HG02642 (cell line): ENCODE data around the gene SH3TC2.

Source experiments
- ATAC-seq: cut with Tn5 transposase; IDR thresholded peaks from one replicate; pipeline ENCODE4 v1.9.1; 2021; ENCODE audit warnings: mild to moderate bottlenecking; ENCODE audit not compliant: unreplicated experiment, poor library complexity

SH3TC2 gene

DNA sequence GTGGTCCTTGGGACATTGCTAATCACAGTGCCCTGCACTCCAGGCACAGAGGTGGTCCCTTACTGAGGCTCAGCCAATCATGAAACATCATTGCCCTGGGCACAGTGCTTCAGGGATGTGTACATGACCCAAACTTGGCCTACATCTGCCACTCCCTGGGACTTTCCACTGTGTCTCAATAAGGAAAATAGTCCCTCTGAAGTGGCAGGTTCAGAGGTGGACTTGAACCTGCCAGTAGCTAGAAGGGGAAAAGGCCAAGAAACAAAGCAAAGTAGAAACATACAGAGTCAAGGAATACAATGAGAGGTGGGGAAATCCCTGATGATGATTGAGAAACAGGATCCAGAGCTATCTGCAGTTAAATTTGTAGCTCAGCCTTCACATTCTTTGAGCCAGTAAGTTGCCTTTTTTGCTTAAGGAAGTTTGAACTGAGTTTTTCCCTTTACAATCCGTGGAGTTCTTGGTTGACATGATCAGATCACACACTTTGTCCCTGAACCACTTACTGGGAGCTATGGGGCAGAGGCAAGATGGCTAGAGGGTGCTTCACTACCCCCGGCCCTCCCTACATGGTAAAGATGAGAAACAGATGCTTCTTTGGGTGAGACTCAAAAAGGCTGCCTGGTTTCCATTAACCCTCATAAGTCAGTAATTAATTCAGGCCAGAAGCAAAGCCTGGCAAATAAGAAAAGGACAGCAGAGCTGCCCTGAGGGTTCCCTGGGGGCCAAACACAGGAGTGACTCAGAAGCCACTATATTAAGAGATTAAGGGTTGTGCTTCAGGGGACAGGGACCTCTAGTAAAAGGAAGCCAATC, 57.6 kb downstream of the SH3TC2 start:
- no peak for ATAC-seq

DNA sequence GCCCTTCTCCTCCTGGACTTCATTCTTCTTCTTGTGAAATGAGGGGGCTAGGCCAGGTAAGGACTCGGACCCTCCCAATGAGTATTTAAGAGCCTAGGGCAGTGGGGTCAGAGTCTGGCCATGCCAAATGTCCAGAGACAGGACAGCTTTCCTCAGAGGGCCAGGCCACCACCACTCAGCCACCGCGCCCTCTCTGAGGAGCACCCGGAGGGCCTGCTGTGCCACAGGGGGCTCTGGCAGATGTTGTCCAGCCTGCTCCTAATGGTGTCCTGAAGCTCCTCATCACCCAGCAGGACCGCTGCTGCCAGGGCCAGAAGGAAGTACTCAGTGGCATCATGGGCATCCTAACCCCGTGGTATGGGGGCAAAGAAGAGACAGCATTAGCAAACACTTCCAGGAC, 58.3 kb downstream of the SH3TC2 start:
- no peak for ATAC-seq

DNA sequence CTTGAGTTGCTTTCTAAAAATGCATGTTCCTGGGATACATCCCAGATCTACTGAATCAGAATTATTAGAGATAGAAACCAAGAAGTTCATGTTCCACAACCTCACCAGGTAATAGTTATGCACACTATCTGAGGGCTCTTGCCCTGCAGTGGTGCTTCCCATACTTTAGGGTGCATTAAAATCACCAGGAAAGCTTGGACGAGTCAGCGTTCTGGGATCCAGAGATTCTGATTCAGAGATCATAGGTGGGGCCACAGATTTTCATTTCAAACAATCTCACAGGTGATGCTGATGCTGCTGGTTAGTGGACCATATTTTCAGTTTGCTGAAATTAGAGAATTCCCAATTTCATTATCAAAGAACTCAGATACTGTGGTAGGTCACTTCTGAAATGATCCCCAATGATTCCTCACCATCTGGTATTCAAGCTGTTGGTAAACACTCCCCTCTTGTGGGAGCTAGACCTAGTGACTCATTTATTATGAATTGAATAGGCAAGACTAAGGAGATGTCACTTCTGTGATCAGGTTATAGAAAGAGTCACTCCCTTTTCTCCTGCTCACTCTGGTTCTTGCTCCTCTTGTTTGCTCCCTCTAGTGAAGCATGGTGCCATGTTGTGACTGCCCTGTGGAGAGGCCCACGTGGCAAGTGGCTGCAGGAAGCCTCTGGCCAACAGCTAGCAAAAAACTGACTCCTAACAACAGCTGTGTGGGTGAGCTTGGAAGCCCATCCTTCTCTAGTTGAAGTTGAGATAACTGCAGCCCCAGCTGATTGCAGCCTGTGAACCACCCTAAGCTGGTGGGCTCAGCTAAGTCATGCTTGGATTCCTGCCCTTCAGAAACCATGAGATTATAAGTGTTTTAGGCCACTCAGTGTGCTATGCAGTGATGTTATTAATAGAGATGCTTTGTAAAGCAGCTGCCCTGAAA, 59.8 kb downstream of the SH3TC2 start:
- ATAC-seq = no peak

DNA sequence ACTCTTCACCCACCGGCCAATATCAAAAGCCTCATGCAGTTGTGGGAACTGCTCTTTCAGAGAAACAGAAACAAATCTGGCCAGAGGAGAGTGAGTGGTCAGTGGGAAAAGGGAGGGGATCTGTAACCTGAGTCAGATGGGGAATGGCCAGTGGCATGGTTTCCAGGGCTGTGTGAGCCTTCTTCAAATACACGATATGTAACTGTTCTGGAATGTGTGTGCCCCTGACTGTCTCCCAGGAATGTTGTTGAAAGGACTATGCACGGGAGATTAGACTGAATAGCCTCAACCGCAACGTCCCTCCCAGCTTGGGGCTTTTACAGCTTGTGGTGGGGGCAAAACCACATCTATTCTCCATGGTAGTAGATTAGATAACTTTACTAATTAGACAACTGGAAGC, 60.8 kb downstream of the SH3TC2 start:
- no peak for ATAC-seq

DNA sequence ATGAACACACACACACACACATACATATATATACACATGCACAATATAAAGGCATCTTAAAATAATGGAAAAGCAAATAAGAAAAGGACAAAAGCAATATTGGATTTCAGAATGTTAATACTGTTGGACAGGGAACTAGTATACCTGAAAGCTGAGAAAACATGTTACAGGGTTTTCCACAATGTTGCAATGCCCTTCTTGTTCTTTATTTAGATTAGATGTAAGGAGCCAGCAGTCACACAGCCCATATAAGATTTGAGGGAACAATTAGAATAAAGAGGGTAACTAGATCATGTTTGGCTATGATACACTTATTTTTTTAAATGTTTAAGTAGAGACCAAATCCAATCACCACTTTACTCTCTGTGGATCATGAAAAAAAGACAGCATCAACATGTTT, 61.7 kb downstream of the SH3TC2 start:
- ATAC-seq = no peak

DNA sequence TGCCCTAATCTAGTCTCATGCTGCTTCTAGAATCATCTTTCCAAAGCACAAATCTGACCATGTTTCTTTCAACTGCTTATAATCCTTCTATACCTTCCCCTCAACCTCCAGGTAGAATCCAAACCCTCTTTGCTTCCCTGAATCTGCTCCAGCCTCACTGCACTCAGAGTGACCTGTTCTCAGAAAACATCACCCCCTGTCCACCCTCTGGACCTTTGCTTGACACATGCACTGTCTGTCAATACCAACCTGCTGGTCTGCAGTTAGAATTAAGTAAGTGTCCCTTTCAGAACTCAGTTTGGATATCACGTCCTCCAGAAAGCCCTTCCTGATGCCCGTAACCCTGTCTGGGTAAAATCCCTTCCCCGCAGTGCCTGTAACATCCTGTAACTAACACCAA, 63.1 kb downstream of the SH3TC2 start:
- ATAC-seq = no peak

DNA sequence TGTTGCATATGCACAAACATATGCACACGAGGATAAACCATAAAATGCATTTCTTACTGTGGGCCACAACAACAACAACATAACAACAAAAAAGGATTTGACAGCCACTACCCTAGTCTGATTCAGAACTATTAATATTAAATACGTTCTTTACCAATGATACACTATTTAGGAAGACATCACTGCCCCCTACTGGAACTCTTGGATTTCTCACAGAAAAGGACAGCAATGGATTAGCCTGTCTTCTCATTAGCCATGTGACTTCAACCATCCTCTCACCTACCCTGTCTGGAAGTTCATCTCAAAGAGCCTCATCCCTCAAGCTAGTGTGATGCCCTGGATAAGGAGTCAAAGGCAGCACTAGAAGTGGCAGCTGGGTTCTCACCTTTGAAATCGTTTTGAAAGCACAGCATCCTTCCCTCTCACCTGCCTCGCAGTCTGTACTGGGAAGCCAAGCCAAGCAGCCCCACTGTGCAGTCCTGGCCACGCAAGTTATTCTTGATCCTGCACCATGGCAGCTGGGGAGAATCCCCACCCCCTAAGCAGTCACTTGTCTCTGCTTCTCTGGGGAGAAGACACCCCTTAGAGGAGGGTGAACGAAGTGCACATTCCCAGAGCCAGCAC, 64.6 kb downstream of the SH3TC2 start:
- no peak for ATAC-seq

DNA sequence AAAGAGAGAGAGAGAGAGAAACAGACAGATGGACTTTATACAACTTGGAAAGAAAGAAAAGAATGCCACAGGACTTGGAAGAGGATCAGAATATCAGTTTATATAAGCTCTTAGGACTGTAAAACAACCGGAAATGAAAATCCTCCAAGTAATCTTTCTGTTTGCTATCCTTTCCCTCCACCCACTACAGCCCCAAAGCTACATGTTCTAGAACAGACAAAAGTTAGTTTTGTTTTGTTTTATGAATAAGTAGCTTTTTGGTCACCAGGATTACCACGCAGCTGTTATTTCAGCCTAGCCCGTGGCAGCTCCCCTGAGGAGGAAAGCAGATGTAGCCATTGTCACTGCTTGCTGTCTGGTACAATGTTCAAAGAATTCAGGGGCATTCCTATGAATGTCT, 66.6 kb downstream of the SH3TC2 start:
- no peak for ATAC-seq

DNA sequence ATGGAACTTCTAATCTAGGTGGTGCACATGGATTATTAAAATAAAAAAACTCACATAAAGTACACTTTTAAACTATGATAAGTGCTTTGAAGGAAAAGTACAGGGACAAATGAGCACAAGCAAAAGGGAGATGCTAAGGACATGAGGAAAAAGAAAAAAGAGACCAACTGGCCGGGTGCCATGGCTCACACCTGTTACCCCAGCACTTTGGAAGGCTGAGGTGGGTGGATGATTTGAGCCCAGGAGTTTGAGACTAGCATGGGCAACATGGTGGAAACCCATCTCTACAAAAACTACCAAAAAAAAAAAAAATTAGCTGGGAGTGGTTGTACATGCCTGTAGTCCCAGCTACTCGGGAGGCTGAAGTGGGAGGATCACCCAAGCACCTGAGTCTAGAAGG, 67.1 kb downstream of the SH3TC2 start:
- ATAC-seq = no peak

DNA sequence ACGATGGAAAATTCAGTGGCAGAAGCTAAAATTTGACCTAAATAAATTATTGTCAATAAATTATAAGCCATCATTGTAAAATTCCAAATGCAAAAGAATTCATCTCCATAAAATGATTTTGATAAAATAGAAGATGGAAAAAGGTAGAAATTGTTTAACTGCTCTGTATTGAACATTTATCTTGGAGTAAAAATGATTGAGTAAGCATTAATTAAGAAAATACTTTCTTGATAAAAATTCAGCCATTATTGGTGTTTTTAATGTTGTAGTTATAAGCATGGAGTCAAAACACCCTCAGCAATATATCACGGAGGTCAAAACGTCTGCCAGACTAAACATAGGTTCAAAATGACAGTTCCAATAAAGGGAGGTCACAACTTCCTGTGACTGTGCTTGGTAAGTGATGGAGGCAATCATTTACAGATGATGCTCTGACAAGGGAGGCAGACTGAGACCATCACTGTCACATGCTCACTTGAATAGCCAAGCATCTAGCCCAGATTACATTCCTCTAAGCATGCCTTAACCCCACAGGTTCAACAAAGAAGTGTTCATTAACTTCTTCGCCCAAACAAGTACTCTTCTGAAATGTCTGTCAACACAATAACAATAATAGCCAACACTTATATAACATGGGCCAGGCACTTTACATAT, 69.5 kb downstream of the SH3TC2 start:
- ATAC-seq = no peak

DNA sequence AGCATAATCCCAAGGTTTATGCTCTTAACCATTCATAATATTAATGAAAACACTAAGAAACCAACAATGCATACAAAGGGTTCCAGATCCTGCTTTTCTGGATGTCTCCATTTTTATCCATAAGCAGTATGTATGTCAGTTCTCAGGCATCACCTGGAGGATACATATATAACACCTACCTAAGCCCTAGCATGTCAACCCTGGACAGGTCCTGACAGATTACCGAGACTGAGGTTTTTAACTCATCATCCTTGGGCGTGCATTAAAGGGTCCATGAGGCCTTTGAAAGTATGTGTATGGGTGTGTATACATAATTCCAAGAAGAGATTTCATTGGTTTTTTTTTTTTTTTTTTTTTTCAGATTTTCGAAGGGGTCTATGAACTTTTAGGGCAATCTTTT, 70.6 kb downstream of the SH3TC2 start:
- ATAC-seq = no peak

DNA sequence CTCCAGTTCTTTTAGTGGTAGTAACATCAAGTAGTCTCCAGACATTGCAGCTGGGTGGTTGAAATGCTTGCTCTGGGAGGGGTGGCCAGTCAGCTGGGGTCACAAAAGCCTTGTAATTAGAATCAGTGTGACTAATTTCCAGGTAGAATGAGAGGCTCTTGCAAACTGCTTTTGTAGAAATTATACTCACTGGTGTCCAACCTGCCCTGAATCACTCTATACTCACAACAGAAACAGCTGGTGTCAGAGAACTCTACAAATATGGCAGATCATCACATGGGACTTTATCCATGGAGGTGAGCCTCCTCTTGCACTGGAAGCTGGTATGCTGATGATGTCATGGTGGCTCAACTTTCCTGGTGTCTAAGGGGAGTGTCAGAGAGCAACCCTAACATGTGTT, 71.3 kb downstream of the SH3TC2 start:
- no peak for ATAC-seq

DNA sequence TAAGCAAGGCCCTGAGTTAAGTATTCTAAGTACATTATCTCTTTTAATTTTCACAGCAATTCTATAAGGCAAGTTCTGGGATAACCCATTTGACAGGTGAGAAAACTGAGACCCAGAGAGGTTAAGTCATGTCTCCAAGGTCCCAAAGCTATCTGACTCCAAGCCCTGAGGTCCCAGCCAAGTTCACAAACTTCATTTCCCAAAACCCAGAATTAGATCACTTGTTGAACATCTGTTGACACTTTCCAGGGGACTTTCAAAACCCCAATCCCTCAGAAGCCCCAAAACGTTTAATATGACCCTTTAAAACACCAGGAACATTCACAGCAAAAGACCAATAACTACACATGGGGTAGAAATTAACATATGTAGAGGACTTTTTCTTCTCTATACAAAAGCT, 72.0 kb downstream of the SH3TC2 start:
- ATAC-seq = no peak

DNA sequence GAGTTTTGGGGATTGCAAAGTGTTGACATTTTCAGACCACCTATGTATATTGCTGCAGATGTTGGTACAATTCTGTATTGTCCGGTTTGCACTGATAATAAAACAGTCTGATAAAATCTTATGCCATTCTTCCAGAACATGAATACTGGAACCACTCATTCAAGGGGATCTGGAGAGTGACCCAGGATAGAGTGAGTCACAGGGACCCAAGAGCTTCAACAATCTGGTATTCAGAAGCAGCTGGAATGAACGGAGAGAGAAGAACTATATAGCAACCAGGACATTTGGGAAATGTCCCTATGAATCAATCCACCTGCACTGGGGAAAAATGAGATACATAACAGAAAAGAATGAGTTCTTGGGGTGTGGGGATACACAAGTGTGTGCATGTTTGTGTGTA, 73.3 kb downstream of the SH3TC2 start:
- ATAC-seq = no peak

DNA sequence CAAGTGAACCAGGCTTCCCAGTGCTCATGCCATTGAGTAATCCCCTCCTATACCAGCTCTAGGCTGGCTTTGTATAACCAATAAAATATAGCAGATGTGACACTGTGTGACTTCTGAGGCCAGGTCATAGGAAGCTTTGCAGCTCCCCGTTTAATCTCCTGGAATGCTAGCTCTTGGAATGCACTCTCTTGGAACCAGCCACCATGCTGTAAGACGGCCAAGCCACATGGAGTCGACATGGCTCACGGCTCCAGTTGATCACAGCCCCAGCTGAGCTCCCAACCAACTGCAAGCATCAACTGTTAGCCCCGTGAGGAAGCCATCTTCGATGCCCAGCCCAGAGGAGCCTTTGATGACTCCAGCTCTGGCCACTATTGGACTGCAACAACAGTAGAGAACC, 74.5 kb downstream of the SH3TC2 start:
- ATAC-seq = no peak

DNA sequence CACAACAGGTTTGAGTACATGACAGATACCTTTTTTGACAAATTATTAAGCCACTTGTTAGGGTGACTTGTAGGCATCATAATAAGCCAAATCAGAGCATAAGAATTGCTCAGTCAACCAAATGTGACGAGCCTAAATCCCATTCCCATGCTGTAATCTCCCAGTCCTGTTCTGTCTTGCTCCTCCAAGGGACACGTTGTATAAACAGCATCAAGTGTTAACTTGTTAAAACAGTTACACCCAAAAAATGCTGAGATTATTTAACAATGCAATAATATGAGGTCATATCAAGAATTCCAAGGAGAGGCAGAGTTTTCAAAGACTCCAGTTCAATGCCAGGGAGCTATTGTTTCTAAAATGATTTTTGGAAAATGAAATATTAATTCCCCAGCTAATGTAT, 76.2 kb downstream of the SH3TC2 start:
- no peak for ATAC-seq

DNA sequence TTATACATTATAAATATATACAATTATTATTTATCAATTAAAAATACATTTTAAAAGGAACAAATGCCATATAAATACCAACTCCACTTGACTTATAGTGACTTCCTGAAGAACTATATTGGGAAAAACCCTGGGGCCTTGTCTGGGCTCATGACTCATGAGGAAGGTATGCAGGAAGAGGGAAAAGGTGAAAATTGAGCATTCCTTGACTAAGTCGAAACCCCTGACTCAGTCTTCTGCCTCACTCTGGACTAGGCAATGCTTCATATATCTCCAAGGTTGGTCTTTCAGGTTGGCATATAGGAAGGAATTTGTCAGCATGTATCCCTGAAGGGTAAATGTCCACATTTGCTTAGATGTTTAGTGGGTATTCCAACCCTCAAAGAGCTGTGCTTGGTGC, 78.5 kb downstream of the SH3TC2 start:
- no peak for ATAC-seq

DNA sequence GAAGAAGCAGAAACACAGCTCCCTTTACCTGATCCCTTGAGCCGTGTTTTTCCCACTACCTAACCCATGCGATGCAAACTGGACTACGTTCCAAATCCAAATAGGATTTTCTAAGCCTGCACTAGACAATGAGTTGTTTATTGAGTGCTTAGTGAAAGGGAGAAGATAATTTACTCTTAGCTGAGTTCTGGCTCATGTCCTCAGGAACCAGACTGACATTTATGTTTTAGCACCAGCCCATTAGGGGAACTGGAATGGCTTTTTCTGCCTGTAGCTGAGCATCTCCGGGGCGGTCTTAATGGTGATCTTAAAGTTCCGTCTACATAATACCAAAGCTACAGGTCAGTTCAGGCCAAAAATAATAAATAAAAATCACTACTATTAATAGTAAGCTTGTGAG, 81.5 kb downstream of the SH3TC2 start:
- no peak for ATAC-seq

DNA sequence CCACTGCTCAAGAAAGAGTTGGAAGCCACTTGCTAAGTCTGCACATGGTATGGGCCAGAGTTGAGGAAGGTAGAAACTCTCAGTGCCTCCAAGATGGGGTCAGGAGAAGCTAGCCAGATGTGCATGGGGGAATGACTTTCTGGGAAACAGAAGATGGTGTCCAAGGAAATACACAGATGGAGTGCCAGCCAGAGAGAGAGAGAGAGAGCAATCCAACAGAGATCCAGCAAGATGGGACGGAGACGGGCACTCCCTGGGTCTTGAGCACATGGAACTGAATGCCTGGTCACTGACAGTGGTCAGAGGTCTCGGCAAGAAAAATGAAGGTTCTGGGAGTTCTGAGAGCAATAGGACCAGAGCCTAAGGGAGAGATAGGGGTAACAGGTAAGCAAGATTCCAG, 82.1 kb downstream of the SH3TC2 start:
- ATAC-seq = no peak

DNA sequence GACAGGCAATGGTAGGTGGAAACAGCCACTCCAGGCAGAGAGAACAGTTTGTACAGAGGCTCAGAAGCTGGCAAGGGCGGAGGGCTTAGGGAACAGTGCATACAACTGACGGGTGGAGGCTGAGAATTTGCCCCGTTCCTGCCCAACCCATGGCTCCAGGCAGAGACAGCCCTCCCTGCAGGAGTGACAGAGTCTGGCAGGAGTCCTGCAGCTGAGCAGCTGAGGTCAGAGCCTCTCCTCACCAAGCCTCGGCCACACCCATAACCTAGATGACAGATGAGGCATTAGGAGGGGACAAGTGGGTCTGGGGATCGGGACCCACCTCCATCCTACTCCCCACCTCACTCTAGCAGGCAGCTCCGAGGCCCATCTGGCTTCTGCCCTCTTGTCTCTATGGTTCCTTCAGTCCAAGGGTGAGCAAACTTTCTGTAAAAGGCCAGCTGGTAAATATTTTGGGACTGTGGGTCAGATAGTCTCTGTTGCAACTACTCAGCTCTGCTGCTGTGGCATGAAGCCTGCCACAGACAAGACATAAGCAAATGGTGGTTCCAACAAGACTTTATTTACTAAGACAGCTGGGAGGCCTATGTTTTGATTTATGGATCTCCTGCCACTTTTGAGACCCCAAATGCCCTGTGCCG, 83.7 kb downstream of the SH3TC2 start:
- no peak for ATAC-seq
